Stimulated activated CD4-positive, alpha-beta T cell treated with anti-CD3 and anti-CD28 coated beads, Interleukin-4, amount 100 ng/mL, for 24 hours (primary cell): ENCODE measurements around the gene MCTP1.

Experiments used
- DNase-seq: peaks from one replicate; pipeline ENCODE4 v3.0.0-alpha.2; 2020

Gene MCTP1

GRCh38 chr5:94793816-94794198, 491.1 kb downstream of the MCTP1 start:
- no peak for DNase-seq

DNA sequence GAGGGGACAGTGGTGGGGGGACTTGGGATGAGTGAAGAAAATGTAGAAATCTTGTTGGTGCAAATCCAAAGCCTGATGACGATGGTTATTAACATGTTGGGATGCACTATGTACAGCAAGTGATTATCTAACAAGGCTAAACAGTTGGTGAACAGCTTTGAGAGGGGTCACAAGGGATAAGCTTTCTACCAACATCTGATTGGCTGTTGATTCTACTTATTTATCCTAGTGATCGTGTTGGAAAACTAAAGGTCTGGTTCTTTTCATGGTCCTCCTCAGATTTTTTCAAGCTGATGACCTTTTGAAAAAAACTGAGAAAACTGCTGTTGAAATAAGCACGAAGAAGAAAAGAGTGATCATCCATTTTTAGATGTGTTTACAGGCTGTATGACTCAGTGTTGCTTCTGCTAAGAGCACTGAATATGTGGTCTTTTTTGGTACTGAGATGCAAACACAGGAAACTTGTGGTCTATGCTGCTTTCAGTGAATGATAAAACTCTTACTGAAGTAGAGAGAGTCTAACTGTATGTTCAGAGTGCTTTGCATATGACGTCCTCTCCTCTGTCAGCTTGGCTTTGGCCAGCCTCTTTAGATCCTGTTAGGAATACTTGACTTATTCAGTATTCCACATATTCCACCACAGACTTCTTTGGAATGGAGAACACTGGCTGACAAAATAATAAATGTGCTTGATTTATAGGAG, 491.6 kb downstream of the MCTP1 start:
- DNase-seq, result peak; percentile 22

DNA sequence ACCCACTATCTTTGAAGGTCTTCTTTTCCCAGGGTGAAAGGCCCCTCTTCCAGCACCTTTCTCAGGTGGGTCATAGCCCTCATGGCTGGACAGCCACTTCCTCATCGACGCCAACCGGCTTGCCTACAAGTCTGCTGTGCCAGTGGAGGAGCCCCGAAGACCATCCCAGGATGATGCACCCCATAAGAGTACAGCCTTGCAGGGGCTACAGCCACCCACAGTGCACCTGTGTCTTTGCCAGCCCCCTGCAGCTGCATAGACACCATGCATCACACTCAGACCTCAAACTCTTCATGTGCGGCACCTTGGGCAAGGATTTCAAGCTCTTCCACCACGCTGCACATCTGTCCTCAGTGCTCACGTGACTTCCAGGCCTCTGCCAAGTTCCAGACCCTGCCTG, 493.1 kb downstream of the MCTP1 start:
- no peak for DNase-seq

DNA sequence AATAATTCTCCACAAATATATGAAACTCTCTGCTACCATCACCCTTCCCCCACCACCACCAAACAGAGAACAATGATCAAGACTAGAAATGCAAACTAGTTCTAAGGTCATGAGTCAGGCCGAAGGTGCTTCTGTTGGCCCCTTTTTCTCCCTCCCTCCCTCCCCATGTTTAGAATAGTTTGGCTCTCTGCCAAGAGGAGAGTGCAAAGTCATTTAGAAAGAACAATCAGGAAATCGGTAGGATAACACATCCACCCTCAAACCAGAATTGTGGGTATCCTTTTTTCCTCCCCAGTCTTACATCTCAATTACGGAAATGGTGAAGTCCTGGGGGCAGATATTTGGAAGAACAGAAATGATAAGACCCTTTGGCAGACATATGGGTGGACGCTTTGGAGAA, 496.4 kb downstream of the MCTP1 start:
- no peak for DNase-seq

GRCh38 chr5:94784536-94785505, 500.1 kb downstream of the MCTP1 start:
- no peak for DNase-seq

- no peak for DNase-seq
These were observed 502.5 kb downstream of the MCTP1 start for GRCh38 chr5:94782383-94782782.

DNA sequence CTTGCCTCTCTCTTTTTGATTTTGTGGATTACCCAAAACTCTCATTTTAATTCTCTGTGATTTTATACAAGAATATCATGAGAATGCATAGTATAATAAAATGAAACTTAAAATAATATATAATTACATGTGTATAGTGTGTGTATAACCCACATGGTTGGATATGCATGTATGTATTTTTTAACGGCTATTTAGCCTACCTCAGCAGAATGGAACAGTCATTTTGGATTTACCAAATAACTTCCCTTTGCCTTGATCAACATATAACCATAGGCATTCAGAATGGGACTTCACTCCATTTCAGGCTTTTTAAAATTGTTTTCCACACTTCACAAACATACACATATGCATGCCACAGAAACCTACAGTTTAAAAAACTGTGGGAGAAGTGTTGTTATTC, 505.2 kb downstream of the MCTP1 start:
- DNase-seq, result no peak

- no peak for DNase-seq
These were observed 506.2 kb downstream of the MCTP1 start for GRCh38 chr5:94778732-94779131.

GRCh38 chr5:94778299-94778698, 506.6 kb downstream of the MCTP1 start:
- DNase-seq, result no peak

DNA sequence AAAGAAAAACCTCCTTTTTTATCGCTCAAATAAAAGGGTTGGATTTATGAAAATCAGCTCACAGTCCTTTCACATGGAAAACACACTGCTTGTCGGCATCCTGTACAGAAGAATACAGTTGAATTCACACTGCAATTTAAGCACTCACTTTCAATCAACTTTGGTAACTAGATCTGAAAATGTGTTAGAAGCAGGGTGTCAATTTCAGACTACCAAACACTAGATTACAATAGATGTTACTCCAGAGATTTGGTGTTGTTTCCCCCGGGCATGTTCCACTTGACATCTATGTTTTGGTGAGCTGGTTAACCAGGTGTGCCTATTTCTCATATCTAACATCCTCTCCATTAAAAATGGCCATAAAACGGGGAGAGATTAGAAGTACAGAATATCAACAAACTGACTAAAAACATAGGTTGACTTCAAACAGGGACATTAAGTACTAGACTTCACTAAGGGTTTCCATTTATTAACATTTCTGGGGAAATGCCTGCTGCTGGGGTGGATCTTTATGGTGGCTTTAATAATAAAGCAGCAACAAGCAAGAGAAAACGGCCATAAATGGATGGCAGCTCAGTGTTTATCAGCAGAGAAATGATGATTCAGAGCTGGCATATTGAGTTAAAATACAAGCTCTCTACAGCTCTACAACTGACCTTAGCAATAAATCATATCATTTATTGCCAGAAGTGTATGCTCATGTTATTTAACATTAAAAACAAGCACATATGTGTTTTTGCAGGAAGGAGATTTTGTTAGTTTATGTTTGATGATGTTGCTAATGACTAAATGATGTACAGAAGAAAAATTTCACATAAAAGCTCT, 507.6 kb downstream of the MCTP1 start:
- DNase-seq, result no peak

DNA sequence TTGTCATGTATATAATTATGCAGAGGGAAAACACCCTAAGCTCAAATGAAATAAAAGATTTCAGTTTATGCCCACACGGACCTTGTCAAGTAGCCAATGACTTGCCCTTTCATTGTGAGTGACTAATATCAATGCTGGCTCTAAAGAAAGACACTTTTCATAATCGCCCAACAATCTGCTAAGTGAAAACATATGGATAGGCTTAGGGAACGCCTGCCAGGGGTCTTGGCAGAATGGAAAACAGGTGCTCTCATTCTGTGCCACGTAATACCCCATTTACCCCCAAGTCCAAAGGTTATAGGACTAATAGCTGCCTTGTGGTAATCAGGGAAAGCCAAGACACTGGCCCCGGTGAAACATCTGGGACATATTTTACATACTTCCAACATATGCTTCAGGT, 508.7 kb downstream of the MCTP1 start:
- DNase-seq, result no peak

DNA sequence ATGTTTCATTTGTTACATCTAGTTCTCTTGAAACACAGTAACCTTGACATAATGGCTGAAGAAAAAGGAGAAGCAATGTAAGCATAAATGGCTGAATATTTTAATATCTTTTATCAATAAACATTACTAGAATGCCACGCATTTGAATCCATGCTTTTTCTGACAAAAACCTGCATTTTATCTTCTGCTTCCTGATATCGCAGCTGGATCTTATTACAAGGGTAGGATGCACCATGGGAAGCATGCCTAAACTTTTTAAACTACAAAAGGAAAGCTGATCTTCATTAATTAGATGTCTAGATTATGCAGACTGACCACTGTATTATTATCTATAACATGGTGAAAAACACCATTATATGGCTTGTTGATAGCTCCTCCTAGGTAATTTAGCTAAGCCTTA, 509.8 kb downstream of the MCTP1 start:
- no peak for DNase-seq

DNA sequence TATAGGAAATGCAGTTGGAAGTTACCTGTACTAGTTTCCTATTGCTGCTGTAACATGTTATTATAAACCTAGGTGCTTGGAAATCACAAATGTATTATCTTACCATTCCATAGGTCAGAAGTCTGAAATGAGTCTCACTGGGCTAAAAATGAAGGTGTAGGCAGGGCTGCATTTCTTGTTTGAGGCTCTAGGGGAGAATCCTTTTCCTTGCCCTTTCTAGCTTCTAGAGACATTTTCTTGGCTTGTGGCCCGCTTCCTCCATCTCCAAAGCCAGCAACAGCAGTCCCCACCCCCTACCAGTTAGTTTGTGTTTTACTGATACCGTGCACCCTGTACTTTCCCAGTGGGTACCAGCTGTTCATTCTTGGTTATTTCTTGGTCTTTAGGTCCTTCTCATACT, 513.2 kb downstream of the MCTP1 start:
- no peak for DNase-seq

- DNase-seq, result no peak
These were observed 514.9 kb downstream of the MCTP1 start for GRCh38 chr5:94769996-94770395.

DNA sequence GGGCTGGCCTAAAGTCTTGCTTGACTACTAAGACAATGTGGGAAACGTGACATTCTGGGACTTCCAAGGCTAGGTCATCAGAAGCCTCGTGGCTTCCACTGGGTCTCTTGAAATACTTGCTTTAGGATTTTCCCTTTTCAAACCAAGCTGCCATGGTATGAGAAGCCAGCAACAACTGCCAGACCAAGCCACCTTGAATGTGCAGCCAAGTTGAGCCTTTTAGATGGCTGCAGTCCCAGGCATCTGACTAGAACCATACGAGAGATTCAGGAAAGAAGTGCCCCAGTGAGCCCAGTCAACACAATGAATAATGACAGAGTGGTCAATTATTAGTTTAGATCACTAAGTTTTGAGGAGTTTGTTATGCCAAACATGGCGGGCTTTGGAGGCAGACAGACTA, 523.1 kb downstream of the MCTP1 start:
- DNase-seq, result no peak

DNA sequence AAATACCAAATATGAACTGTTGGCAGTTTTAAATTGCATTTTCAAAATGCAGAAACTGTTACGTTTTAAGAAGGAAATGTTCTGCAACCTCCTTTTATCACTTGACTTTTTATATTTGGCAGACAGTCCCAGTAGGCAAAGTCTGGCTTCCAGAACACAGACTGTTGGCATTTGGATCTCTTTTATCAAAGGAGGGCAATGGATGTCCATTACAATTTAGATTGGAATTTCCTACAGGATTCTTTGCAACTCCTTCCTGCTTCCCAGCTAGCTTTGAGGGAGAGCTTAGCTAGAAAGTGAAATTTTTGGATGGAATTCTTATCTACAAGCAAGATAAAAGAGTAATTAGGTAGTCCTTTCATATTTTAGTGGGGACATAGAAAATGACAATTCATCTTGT, 523.8 kb downstream of the MCTP1 start:
- DNase-seq, result no peak

DNA sequence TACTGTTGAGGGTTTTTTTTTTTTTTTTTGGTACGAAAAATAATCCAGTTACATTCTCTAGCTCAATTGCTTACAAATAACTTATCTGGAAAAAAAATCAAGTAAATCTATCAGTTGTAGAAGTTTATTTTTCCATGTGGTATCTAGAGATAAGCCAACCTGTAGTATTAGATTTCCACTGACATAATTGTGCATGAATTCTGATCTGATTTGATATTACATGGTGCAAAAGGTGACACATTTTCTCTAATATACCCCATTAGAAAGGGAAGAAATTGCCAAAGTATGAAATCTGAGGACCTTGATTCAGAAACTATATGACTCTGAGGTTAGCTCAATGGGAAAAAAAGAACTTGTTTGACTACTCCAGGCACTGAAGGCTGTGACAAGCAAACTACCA, 524.9 kb downstream of the MCTP1 start:
- DNase-seq, result no peak

GRCh38 chr5:94759022-94759421, 525.9 kb downstream of the MCTP1 start:
- DNase-seq, result no peak

DNA sequence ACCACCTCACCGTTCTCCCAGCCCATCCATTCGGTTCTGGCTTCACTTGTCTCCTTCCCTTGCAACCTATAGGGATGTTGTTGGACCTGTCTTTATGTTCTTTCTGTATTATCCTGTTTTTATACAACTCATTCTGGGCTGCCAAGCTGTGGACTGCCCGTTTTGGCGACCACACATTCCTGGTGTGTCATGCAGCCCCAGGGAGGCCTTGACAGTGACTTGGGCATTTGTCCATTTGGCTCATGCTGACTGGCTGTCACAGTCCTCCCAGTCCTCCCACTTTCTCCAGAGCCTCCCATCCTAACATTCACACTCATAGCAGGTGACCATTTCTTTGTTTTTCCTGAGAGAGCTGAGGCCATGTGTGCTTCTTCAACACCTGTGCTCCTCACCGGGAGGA, 530.1 kb downstream of the MCTP1 start:
- no peak for DNase-seq

GRCh38 chr5:94751460-94751859, 533.4 kb downstream of the MCTP1 start:
- no peak for DNase-seq

DNA sequence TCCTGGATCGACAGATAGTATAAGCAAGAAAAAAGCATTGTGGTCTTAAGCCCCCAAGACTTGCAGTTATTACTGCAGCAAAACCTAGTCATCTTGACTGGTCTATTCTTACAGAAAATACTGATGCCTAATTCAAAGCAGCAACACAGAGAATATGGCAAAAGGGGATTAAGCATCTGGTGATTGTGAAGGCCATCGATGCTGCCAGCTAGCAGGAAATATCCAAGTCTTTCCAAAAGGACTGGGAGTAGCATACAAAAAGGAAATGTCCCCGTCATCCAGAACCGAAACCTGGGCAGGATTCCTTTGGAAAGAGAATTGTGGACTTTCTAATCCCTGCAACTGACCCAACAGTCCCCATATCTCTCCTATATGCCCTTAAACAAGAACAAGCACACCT, 534.2 kb downstream of the MCTP1 start:
- no peak for DNase-seq

- no peak for DNase-seq
These were observed 535.9 kb downstream of the MCTP1 start for GRCh38 chr5:94749042-94749441.

GRCh38 chr5:94748212-94748611, 536.7 kb downstream of the MCTP1 start:
- DNase-seq, result no peak
